Sigmoid colon (tissue), 7 donors: Measurements from ENCODE around the gene SAMHD1. TPM values are rescaled to one million over a fixed set of nuclear protein-coding genes. Genes with fewer than 3 reads are reported as not detected.
A peak's percentile ranks its signal among the peaks of the same experiment; 100 is the strongest.

Source experiments
- DNase-seq: peaks from one replicate; pipeline ENCODE4 v3.0.0-alpha.2; 2019
- H3K27ac ChIP-seq, 4 donors: fragments of 200-600 bp; sonication (generic); one replicate each; pipeline ENCODE4 v1.5.1; 2016 to 2019; ENCODE audit warnings: mild to moderate bottlenecking in 1 of 4
- H3K27me3 ChIP-seq, 3 donors: fragments of 200-600 bp; sonication (generic); one replicate each; pipeline ENCODE4 v1.5.1; 2019; ENCODE audit warnings: mild to moderate bottlenecking in 1 of 3
- H3K36me3 ChIP-seq, 4 donors: fragments of 200-600 bp; sonication (generic); one replicate each; pipeline ENCODE4 v1.5.1; 2016 to 2019
- H3K4me1 ChIP-seq, 4 donors: fragments of 200-600 bp; sonication (generic); one replicate each; pipeline ENCODE4 v1.5.1; 2017 to 2019
- H3K4me3 ChIP-seq, 4 donors: fragments of 200-600 bp; sonication (generic); one replicate each; pipeline ENCODE4 v1.5.1; 2017 to 2019; ENCODE audit warnings: mild to moderate bottlenecking in 2 of 4, moderate library complexity in 1 of 4
- H3K9me3 ChIP-seq, 4 donors: fragments of 200-600 bp in 3 of 4; sonication (generic) in 3 of 4; one replicate each; pipeline versions ENCODE4 v1.5.1 to v1.6.1; 2013 to 2019
- CTCF ChIP-seq, 4 experiments: fragments of 450-650 bp in 3 of 4; fragments of 200-600 bp in 1 of 4; IDR thresholded peaks; one replicate each; pipeline ENCODE4 v1.5.1; 2016 to 2019; ENCODE audit warnings: antibody characterized with exemption in 4 of 4, mild to moderate bottlenecking in 3 of 4, moderate library complexity in 2 of 4
- EP300 ChIP-seq, 4 donors: sonication (generic); formaldehyde crosslinking; IDR thresholded peaks; one replicate each; pipeline ENCODE4 v1.6.1; 2017; ENCODE audit warnings: antibody characterized with exemption in 4 of 4
- POLR2A ChIP-seq, 2 donors: fragments of 450-650 bp; IDR thresholded peaks; one replicate each; pipeline ENCODE4 v1.6.1; 2016; ENCODE audit warnings: antibody characterized with exemption in 2 of 2, mild to moderate bottlenecking in 2 of 2, moderate library complexity in 2 of 2
- POLR2AphosphoS5 ChIP-seq, 4 donors: sonication (generic); formaldehyde crosslinking; IDR thresholded peaks; one replicate each; pipeline ENCODE4 v1.6.1; 2017; ENCODE audit warnings: antibody characterized with exemption in 4 of 4
- WGBS, 2 donors: extraction: QIAGEN DNeasy Blood & Tissue Kit; methylation state at CpG; one replicate each; pipeline ENCODE4 v1.1.7; 2013; 5-methylcytosine and 5-hydroxymethylcytosine counted together
- intact Hi-C: fragments of 100-400 bp; cut with DNase I; formaldehyde crosslinking; loops from one replicate; pipeline ENCODE4 v1.15.1; 2023
- polyA plus RNA-seq, 3 donors: library from polyadenylated mRNA; stranded (reverse); fragments of 200-250 nt; gene quantifications; one replicate each; pipeline ENCODE4 v1.2.3, GENCODE V29; 2013
- total RNA-seq, 4 donors: library from RNA; depleted of rRNA; stranded (reverse); fragments of >200 nt; gene quantifications; one replicate each; pipeline ENCODE4 v1.1.0, GENCODE V29; 2016
- donor health status: healthy with polysubstance abuse.
- donor health status: Bipolar disorder and iron deficiency.
- donor health status: healthy.

Gene SAMHD1
- total and polyA plus RNA-seq, 7 donors: 27.0 to 179 (median 89.6) TPM

GRCh38 chr20:36886859-36887751 is 64.4 kb downstream of the SAMHD1 start:
- WGBS, 2 donors: 31 to 32% methylated on average over 24 of the region's 24 CpGs
- Histone ChIP-seq H3K4me1 (peaks cover 0 to 12% (median 7%) of the 10 kb centered on the region in 4 donors), H3K27me3 (no peaks in the 10 kb centered on the region), H3K36me3 (peaks cover 0 to 23% (median 4%) of the 10 kb centered on the region in 4 donors), H3K27ac (peak overlapping the region in 3 of 4 donors; percentile 0 to 36 (median 33)), H3K4me3 (no peak overlapping the region), H3K9me3 (no peaks in the 10 kb centered on the region)
- peak; percentile 91 for DNase-seq
- TF ChIP-seq EP300 (IDR thresholded peaks at IDR 0.05) (no peak), POLR2AphosphoS5 (IDR thresholded peaks at IDR 0.05) (peak in 1 of 4 donors; percentile 19), CTCF (IDR thresholded peaks at IDR 0.05) (peak; percentile 88 to 98 (median 94))
- intact Hi-C loops: loop anchor here (5.0 kb wide), 2 partner anchors 115 to 275 kb away; partner anchors contain the start of gene DSN1

GRCh38 chr20:36885356-36885755 is 66.2 kb downstream of the SAMHD1 start:
- Histone ChIP-seq H3K4me1 (peaks cover 0 to 12% (median 7%) of the 10 kb centered on the region in 4 donors), H3K27ac (no peak overlapping the region), H3K9me3 (no peaks in the 10 kb centered on the region), H3K27me3 (no peaks in the 10 kb centered on the region), H3K4me3 (no peak overlapping the region), H3K36me3 (peaks cover 0 to 10% (median 4%) of the 10 kb centered on the region in 4 donors)
- DNase-seq: no peak
- 51 to 69% methylated on average over 8 of the region's 8 CpGs for WGBS, 2 donors
- intact Hi-C loops: loop anchor here (5.0 kb wide), 2 partner anchors 113 to 273 kb away; partner anchors contain the start of gene DSN1
- no peak for TF ChIP-seq POLR2A (IDR thresholded peaks at IDR 0.05)
- no peak for TF ChIP-seq POLR2AphosphoS5 (IDR thresholded peaks at IDR 0.05)
- TF ChIP-seq CTCF (IDR thresholded peaks at IDR 0.05): no peak
- no peak for TF ChIP-seq EP300 (IDR thresholded peaks at IDR 0.05)

GRCh38 chr20:36883977-36884535 is 67.5 kb downstream of the SAMHD1 start:
- TF ChIP-seq CTCF (IDR thresholded peaks at IDR 0.05) (no peak), POLR2A (IDR thresholded peaks at IDR 0.05) (no peak)
- WGBS, 2 donors: 77 to 86% methylated on average over 6 of the region's 6 CpGs
- DNase-seq: no peak
- Histone ChIP-seq H3K9me3 (no peaks in the 10 kb centered on the region), H3K27ac (no peak overlapping the region), H3K4me1 (peaks cover 0 to 12% (median 7%) of the 10 kb centered on the region in 4 donors), H3K4me3 (no peak overlapping the region), H3K27me3 (no peaks in the 10 kb centered on the region), H3K36me3 (peaks cover 0 to 2% (median under 1%) of the 10 kb centered on the region in 4 donors)
- intact Hi-C loops: no loop called here

- no peak for DNase-seq
- no peak for TF ChIP-seq POLR2A (IDR thresholded peaks at IDR 0.05)
- TF ChIP-seq EP300 (IDR thresholded peaks at IDR 0.05): no peak
- no peak for TF ChIP-seq CTCF (IDR thresholded peaks at IDR 0.05)
- no peak for TF ChIP-seq POLR2AphosphoS5 (IDR thresholded peaks at IDR 0.05)
- H3K27me3 ChIP-seq: no peaks in the 10 kb centered on the region
- H3K4me3 ChIP-seq: no peak overlapping the region
- H3K27ac ChIP-seq: no peak overlapping the region
- H3K36me3 ChIP-seq: no peaks in the 10 kb centered on the region
- H3K4me1 ChIP-seq: peaks cover 0 to 4% (median 3%) of the 10 kb centered on the region in 4 donors
- intact Hi-C loops: no loop called here
- no peaks in the 10 kb centered on the region for H3K9me3 ChIP-seq
- WGBS, 2 donors: 23 to 58% methylated on average over 4 of the region's 4 CpGs
Observed at GRCh38 chr20:36881888-36882287, 69.6 kb downstream of the SAMHD1 start.
